HG03135 (cell line): ENCODE measurements around the gene OTUD4.
"Not testable (repeated sequence)": the region's sequence is repeated elsewhere in the genome, so short reads cannot be mapped to it uniquely, and the experiment has no call there.

Experiments used
- ATAC-seq: cut with Tn5 transposase; IDR thresholded peaks from one replicate; pipeline ENCODE4 v1.9.1; 2021; ENCODE audit warnings: mild to moderate bottlenecking, moderate library complexity; ENCODE audit not compliant: unreplicated experiment

The OTUD4 gene, protein sequence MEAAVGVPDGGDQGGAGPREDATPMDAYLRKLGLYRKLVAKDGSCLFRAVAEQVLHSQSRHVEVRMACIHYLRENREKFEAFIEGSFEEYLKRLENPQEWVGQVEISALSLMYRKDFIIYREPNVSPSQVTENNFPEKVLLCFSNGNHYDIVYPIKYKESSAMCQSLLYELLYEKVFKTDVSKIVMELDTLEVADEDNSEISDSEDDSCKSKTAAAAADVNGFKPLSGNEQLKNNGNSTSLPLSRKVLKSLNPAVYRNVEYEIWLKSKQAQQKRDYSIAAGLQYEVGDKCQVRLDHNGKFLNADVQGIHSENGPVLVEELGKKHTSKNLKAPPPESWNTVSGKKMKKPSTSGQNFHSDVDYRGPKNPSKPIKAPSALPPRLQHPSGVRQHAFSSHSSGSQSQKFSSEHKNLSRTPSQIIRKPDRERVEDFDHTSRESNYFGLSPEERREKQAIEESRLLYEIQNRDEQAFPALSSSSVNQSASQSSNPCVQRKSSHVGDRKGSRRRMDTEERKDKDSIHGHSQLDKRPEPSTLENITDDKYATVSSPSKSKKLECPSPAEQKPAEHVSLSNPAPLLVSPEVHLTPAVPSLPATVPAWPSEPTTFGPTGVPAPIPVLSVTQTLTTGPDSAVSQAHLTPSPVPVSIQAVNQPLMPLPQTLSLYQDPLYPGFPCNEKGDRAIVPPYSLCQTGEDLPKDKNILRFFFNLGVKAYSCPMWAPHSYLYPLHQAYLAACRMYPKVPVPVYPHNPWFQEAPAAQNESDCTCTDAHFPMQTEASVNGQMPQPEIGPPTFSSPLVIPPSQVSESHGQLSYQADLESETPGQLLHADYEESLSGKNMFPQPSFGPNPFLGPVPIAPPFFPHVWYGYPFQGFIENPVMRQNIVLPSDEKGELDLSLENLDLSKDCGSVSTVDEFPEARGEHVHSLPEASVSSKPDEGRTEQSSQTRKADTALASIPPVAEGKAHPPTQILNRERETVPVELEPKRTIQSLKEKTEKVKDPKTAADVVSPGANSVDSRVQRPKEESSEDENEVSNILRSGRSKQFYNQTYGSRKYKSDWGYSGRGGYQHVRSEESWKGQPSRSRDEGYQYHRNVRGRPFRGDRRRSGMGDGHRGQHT

GRCh38 chr4:145180298-145181090, at the start of gene OTUD4:
TSS of gene OTUD4 (minus strand) at chr4:145180589. CDS start at chr4:145179973, 616 bp downstream.
- ATAC-seq, result peak; percentile 80

DNA sequence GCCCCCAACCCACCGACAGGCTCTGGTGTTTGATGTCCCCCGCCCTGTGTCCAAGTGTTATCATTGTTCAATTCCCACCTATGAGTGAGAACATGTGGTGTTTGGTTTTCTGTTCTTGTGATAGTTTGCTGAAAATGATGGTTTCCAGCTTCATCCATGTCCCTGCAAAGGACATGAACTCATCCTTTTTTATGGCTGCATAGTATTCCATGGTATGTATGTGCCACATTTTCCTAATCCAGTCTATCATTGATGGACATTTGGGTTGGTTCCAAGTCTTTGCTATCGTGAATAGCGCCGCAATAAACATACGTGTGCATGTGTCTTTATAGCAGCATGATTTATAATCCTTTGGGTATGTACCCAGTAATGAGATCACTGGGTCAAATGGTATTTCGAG, 42.8 kb upstream of the OTUD4 start:
- ATAC-seq, result not testable (repeated sequence)

DNA sequence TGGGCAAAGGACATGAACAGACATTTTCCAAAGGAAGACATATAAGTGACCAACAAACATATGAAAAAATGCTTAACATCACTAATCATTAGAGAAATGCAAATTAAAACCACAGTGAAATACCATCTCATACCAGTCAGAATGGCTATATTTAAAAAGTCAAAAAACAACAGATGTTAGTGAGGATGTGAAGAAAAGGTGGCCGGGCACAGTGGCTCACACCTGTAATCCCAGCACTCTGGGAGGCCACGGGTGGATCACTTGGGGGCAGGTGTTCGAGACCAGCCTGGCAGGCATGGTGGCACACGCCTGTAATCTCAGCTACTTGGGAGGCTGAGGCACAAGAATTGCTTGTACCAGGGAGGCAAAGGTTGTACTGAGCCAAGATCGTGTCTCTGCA, 41.1 kb upstream of the OTUD4 start:
- not testable (repeated sequence) for ATAC-seq

- no peak for ATAC-seq
Observed at GRCh38 chr4:145219090-145219489, 38.7 kb upstream of the OTUD4 start.

GRCh38 chr4:145218251-145218650, 37.9 kb upstream of the OTUD4 start:
- ATAC-seq, result peak; percentile 95

DNA sequence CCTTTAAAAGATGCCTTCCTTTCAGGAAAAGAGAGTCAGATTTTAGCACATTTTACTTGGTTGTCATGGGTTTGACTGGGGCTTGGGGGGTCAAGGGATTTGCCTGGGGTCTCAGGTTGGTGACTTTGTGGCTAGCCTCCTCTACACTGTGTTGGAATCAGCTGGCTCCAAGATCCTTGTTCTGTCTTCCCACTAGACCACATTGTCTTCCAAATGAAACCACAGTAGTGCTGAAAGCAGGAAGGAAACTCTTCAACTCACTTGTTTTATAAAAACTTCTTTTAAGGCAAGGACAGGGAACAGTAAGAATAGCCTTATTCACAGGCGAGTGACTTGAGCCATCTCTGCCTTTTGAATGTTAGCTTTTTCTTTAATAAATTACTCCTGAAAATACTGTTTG, 37.0 kb upstream of the OTUD4 start:
- no peak for ATAC-seq

GRCh38 chr4:145216535-145216934, 36.1 kb upstream of the OTUD4 start:
- no peak for ATAC-seq

GRCh38 chr4:145213245-145213644, 32.9 kb upstream of the OTUD4 start:
- ATAC-seq, result no peak

- no peak for ATAC-seq
Observed at GRCh38 chr4:145207934-145208333, 27.5 kb upstream of the OTUD4 start.

GRCh38 chr4:145203410-145203809, 23.0 kb upstream of the OTUD4 start:
- no peak for ATAC-seq

- no peak for ATAC-seq
Observed at GRCh38 chr4:145200366-145200765, 20.0 kb upstream of the OTUD4 start.

GRCh38 chr4:145199051-145199716, 18.8 kb upstream of the OTUD4 start:
- ATAC-seq, result no peak

GRCh38 chr4:145196747-145197146, 16.4 kb upstream of the OTUD4 start:
- ATAC-seq, result no peak

- peak; percentile 87 for ATAC-seq
Observed at GRCh38 chr4:145195167-145195952, 15.0 kb upstream of the OTUD4 start.

GRCh38 chr4:145189981-145190380, 9.6 kb upstream of the OTUD4 start:
- ATAC-seq, result no peak

GRCh38 chr4:145186729-145187128, 6.3 kb upstream of the OTUD4 start:
- ATAC-seq, result peak; percentile 92

DNA sequence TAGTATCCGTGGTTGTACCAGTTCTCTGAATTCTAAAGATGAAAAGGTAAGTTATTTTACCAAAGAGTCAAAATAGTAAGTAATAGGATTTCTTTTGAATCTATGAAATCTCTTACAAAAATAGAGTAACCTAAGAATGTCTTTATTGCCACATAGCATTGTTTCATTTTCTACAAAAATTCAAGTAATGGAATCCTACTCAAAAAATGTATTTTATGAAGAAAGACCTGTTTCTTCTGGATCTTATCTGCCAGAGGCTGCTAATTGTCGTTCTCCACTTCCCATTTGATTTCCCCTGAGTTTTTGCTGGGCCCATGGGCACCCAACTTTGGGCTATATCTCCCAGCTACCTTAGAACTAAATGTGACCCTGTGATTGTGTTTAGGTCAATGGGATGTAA, 3.2 kb upstream of the OTUD4 start:
- ATAC-seq, result no peak

DNA sequence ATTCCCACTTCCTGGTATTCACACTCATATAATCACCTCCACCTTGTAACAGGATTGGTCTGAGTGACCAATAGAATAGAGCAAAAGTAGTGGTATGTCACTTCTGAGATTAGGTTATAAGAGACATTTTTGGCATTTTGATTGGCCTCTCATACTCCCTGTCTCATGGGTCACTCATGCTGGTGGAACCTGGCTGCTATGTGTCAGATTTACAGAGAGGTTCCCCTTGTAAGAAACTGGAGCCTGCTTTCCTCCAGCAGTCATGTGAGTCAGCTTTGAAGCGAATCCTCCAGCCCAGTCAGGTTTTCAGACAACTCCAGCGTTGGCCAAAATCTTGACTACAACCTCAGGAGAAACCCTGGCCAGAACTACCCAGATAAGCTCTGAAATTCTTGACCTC, 2.6 kb upstream of the OTUD4 start:
- no peak for ATAC-seq

- no peak for ATAC-seq
Observed at GRCh38 chr4:145182222-145182621, 1.8 kb upstream of the OTUD4 start.
